ENCODE measurements around the gene RNF144B. TPM values are rescaled to one million over a fixed set of nuclear protein-coding genes. Genes with fewer than 3 reads are reported as not detected.
A peak's percentile ranks its signal among the peaks of the same experiment; 100 is the strongest.

The RNF144B gene
- total and polyA plus RNA-seq, 9 of the 15 experiments (the other 6 are each of a cell fraction or from before 2014, with no cell fraction given) = 0.01 TPM; not detected in 8

DNA sequence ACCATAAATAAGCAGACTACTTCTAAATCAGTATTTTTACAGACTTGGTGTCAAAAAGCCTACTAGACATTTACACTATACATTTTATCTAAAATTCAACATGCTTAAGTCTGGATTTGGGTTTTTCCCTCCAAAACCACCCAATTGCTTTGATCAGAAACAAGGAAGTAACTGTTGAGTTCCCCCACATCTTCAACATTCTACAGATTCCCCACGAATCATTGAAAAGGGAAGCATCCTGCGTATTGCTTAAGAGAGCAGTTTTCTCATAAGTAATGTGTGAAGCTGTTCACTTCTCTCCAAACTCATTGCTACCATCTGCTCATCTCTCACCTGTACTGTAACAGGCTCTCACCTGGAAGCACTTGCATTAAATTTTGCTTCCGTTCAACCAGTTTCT lies 36.4 kb upstream of the RNF144B start:
- no peak overlapping the region for H3K4me2 ChIP-seq (ENCODE audit: insufficient read depth, low read length)
- H3K9me1 ChIP-seq (ENCODE audit: control insufficient read depth, insufficient read depth, low read length) = no peaks in the 10 kb centered on the region
- ATAC-seq (no peak), DNase-seq (ENCODE audit: extremely low read depth in 1 of 4, low spot score in 3 of 4) (no peak), FAIRE-seq (peak; percentile 11)
- 0% methylated on average over 3 of the region's 3 CpGs for WGBS (ENCODE audit: insufficient coverage, low coverage, missing lambda C conversion rate)
- no peaks in the 10 kb centered on the region for H3K4me1 ChIP-seq (replicated peaks in 1 of 2; ENCODE audit: control insufficient read depth in 2 of 2, insufficient read depth in 2 of 2, low read length in 2 of 2)
- no peaks in the 10 kb centered on the region for H3K36me3 ChIP-seq (ENCODE audit: control insufficient read depth, insufficient read depth, low read length)
- intact Hi-C loops (cut with micrococcal nuclease) (no loop called here), in situ Hi-C loops (cut with MboI) (no loop called here)
- peaks cover 10 to 22% of the 10 kb centered on the region in 2 experiments; a peak in 4 of 5 replicates for H3K27me3 ChIP-seq (ENCODE audit: control insufficient read depth in 2 of 2, insufficient read depth in 2 of 2, low read length in 2 of 2)
- H4K20me1 ChIP-seq (replicated peaks; ENCODE audit: control insufficient read depth, insufficient read depth, low read length) = no peaks in the 10 kb centered on the region
- H3K9me3 ChIP-seq (replicated peaks; ENCODE audit: control insufficient read depth, insufficient read depth, low read depth, low read length) = no peaks in the 10 kb centered on the region
- TF ChIP-seq BCL6 (CRISPR knock-in tag; IDR thresholded peaks at IDR 0.05) (no peak), ZNF143 (CRISPR knock-in tag; IDR thresholded peaks at IDR 0.05) (no peak)
- CTCF ChIA-PET (ENCODE audit: low intra/inter-chr PET ratio) = no interaction called here
- H3K79me2 ChIP-seq (ENCODE audit: control insufficient read depth, insufficient read depth, low read length) = no peaks in the 10 kb centered on the region
- no peak overlapping the region for H3K9ac ChIP-seq (ENCODE audit: insufficient read depth in 1 of 2, low read depth in 2 of 2, low read length in 2 of 2)
- no TSS peak for BruUV-seq (replicated peaks)
- POLR2A ChIA-PET = no interaction called here
- H2AFZ ChIP-seq (ENCODE audit: low read depth, low read length) = no peak overlapping the region
- no peak overlapping the region for H3K27ac ChIP-seq (ENCODE audit: extremely low read depth, low read depth, low read length)
- no peak overlapping the region for H3K4me3 ChIP-seq

DNA sequence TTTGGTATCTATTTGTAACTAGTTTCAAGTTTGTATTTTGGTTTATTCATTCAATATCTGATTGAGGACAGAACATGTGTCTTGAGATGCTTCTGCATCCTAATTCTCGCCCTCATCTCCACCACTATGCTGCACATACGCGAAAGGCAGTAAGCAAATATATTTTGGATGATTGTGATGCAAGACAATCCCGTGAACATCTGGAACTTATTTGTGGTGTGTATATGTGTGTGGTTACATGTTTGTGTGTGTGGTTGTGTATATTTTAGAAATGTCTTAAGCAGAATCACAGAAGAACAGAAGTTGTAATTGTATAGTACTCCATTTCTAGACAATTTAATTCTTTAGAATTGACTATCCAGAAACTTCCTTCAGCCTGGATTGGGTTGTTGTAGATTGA lies 35.1 kb upstream of the RNF144B start:
- Histone ChIP-seq H3K27me3 (ENCODE audit: control insufficient read depth in 2 of 2, insufficient read depth in 2 of 2, low read length in 2 of 2) (peaks cover 3 to 11% of the 10 kb centered on the region in 2 experiments; a peak in 1 of 5 replicates), H2AFZ (ENCODE audit: low read depth, low read length) (no peak overlapping the region), H4K20me1 (replicated peaks; ENCODE audit: control insufficient read depth, insufficient read depth, low read length) (no peaks in the 10 kb centered on the region), H3K4me1 (replicated peaks in 1 of 2; ENCODE audit: control insufficient read depth in 2 of 2, insufficient read depth in 2 of 2, low read length in 2 of 2) (no peaks in the 10 kb centered on the region), H3K79me2 (ENCODE audit: control insufficient read depth, insufficient read depth, low read length) (no peaks in the 10 kb centered on the region), H3K9ac (ENCODE audit: insufficient read depth in 1 of 2, low read depth in 2 of 2, low read length in 2 of 2) (no peak overlapping the region), H3K27ac (ENCODE audit: extremely low read depth, low read depth, low read length) (no peak overlapping the region), H3K36me3 (ENCODE audit: control insufficient read depth, insufficient read depth, low read length) (no peaks in the 10 kb centered on the region), H3K9me3 (replicated peaks; ENCODE audit: control insufficient read depth, insufficient read depth, low read depth, low read length) (no peaks in the 10 kb centered on the region), H3K4me2 (ENCODE audit: insufficient read depth, low read length) (no peak overlapping the region), H3K4me3 (no peak overlapping the region), H3K9me1 (ENCODE audit: control insufficient read depth, insufficient read depth, low read length) (no peaks in the 10 kb centered on the region)
- in situ Hi-C loops (cut with MboI) = no loop called here
- ChIA-PET POLR2A (no interaction called here), CTCF (ENCODE audit: low intra/inter-chr PET ratio) (no interaction called here)
- no TSS peak for BruUV-seq (replicated peaks)
- no peak for FAIRE-seq
- no peak for ATAC-seq
- under 1% methylated on average over 4 of the region's 4 CpGs for WGBS (ENCODE audit: insufficient coverage, low coverage, missing lambda C conversion rate)
- TF ChIP-seq XRCC5 (IDR thresholded peaks at IDR 0.05; ENCODE audit: low read depth, low read length) (no peak), BRD4 (IDR thresholded peaks at IDR 0.05) (no peak)
- intact Hi-C loops (cut with micrococcal nuclease) = no loop called here
- no peak for DNase-seq (ENCODE audit: extremely low read depth in 1 of 4, low spot score in 3 of 4)

Measured in K562 (cell line).